OCI-LY1 (cell line): ENCODE data around the gene ANKRD27.

Experiments used
- EZH2 ChIP-seq: fragments of 200-600 bp; sonication (generic), shearing (Covaris generic); IDR thresholded peaks from 2 replicates; pipeline ENCODE4 v1.8.0; 2017; ENCODE audit warnings: borderline replicate concordance, mixed run types, mild to moderate bottlenecking, antibody characterized with exemption, low read length, moderate library complexity, mixed read lengths
- TF ChIP-seq, protein P1 (sequence below): fragments of 200-600 bp; sonication (generic), shearing (Covaris generic); IDR thresholded peaks from 2 replicates; pipeline ENCODE4 v1.5.1; 2017; ENCODE audit warnings: mild to moderate bottlenecking, antibody characterized with exemption, low read length, moderate library complexity, mixed read lengths

DNA sequence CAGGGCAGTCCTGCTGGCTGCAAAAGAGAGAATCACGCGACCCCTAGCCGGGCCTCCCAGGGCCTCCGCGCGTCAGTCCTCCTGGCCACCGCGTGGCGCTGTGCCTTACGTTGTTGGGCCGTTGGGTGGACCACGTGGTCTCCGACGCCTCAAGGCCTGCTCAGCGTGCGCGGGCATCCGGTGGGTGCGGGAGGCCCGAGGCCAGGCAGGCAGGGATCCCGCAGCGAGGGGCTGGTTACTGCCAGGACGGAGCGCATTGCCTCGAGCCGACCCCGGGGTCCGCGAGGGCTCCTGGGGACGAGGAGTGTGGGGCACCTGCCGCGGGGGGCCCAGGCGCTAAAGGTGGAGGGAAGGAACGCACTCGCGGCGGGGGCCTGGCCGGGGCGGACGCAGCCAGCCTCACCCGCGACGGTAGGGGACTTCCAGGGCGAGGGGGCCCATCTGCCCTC, 44.7 kb upstream of the ANKRD27 start, which contains the start of gene TDRD12:
- TF ChIP-seq, protein P1, sequence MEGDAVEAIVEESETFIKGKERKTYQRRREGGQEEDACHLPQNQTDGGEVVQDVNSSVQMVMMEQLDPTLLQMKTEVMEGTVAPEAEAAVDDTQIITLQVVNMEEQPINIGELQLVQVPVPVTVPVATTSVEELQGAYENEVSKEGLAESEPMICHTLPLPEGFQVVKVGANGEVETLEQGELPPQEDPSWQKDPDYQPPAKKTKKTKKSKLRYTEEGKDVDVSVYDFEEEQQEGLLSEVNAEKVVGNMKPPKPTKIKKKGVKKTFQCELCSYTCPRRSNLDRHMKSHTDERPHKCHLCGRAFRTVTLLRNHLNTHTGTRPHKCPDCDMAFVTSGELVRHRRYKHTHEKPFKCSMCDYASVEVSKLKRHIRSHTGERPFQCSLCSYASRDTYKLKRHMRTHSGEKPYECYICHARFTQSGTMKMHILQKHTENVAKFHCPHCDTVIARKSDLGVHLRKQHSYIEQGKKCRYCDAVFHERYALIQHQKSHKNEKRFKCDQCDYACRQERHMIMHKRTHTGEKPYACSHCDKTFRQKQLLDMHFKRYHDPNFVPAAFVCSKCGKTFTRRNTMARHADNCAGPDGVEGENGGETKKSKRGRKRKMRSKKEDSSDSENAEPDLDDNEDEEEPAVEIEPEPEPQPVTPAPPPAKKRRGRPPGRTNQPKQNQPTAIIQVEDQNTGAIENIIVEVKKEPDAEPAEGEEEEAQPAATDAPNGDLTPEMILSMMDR = peak; percentile 22; the same call in 1 of the 2 replicates
- TF ChIP-seq EZH2 = no peak
